Lower lobe of right lung (tissue), 2 donors: Measurements from ENCODE around the gene PIEZO2. TPM values are rescaled to one million over a fixed set of nuclear protein-coding genes. Genes with fewer than 3 reads are reported as not detected.
"Not testable (repeated sequence)": the region's sequence is repeated elsewhere in the genome, so short reads cannot be mapped to it uniquely, and the experiment has no call there.

Experiments used
- ATAC-seq, 2 donors: fragments of 200-7000 bp; cut with Tn5 transposase; one replicate each; pipeline ENCODE4 v1.9.1; 2020 to 2022; ENCODE audit warnings: mild to moderate bottlenecking in 2 of 2, moderate library complexity in 2 of 2
- DNase-seq: peaks from one replicate; pipeline ENCODE4 v3.0.0-alpha.2; 2020
- H3K27ac ChIP-seq: fragments of 200-600 bp; one replicate; pipeline ENCODE4 v1.8.0; 2022
- H3K27me3 ChIP-seq: fragments of 200-600 bp; one replicate; pipeline ENCODE4 v1.8.0; 2022; ENCODE audit warnings: low read depth
- H3K36me3 ChIP-seq: fragments of 200-600 bp; one replicate; pipeline ENCODE4 v1.8.0; 2022; ENCODE audit warnings: mild to moderate bottlenecking
- H3K4me1 ChIP-seq: fragments of 200-600 bp; one replicate; pipeline ENCODE4 v1.8.0; 2022
- H3K4me3 ChIP-seq: fragments of 200-600 bp; one replicate; pipeline ENCODE4 v1.8.0; 2022; ENCODE audit warnings: mild to moderate bottlenecking
- H3K9me3 ChIP-seq: fragments of 200-600 bp; one replicate; pipeline ENCODE4 v1.8.0; 2022
- CTCF ChIP-seq: fragments of 200-600 bp; IDR thresholded peaks from one replicate; pipeline ENCODE4 v1.8.0; 2022; ENCODE audit warnings: antibody characterized with exemption, mild to moderate bottlenecking
- intact Hi-C: fragments of 100-400 bp; cut with DNase I; formaldehyde crosslinking; loops from one replicate; pipeline ENCODE4 v1.11.0; 2022
- total RNA-seq: library from RNA; stranded (reverse); fragmentation: NEBNext Ultra II Directional; extraction: Animal tissue kit (Norgen Biotek cat#: 25700); gene quantifications from one replicate; pipeline ENCODE4 v1.2.1, GENCODE V29; 2021
- donor health status: DM: no; HTN: yes; CAD: no; lungs with severe emphysema.

The PIEZO2 gene
- total RNA-seq, 1 donor from 2014 or later, result 11.1 TPM

GRCh38 chr18:11146238-11146946, 3.0 kb downstream of the PIEZO2 start:
- Histone ChIP-seq H3K27ac (no peak overlapping the region), H3K27me3 (peaks cover 50% of the 10 kb centered on the region), H3K9me3 (no peaks in the 10 kb centered on the region), H3K4me3 (peak overlapping the region; percentile 52), H3K36me3 (no peaks in the 10 kb centered on the region), H3K4me1 (peaks cover 15% of the 10 kb centered on the region)
- TF ChIP-seq CTCF, result no peak
- no peak for ATAC-seq
- intact Hi-C loops, result no loop called here
- DNase-seq, result no peak

- intact Hi-C loops, result no loop called here
- ATAC-seq (no peak), DNase-seq (no peak)
- no peaks in the 10 kb centered on the region for H3K9me3 ChIP-seq
- H3K27ac ChIP-seq, result no peak overlapping the region
- peak overlapping the region; percentile 52 for H3K4me3 ChIP-seq
- TF ChIP-seq CTCF, result no peak
- peaks cover 43% of the 10 kb centered on the region for H3K27me3 ChIP-seq
- H3K36me3 ChIP-seq, result no peaks in the 10 kb centered on the region
- H3K4me1 ChIP-seq, result peaks cover 15% of the 10 kb centered on the region
These were observed 3.8 kb downstream of the PIEZO2 start for GRCh38 chr18:11145413-11146191.

- no peaks in the 10 kb centered on the region for H3K36me3 ChIP-seq
These were observed 12.0 kb downstream of the PIEZO2 start for GRCh38 chr18:11137400-11137799.

DNA sequence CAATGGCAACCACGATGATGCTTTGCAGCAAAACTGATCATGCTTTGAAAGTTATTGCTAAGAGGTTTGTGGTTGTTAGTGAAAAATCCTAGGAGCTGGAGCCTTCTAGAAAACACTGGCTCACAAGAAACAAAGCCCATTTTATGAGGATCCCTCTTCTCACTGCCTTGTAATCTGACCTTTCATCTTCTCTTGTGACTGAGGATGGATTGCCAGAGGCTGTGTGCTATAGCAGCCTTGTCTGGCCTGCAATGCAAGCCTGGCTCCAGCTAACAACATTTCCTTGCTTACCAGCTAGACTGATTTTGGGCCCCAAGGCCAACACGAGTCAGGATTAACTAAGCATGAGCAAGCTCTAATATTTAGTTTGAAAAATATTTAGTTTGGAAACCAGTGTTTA, 13.1 kb downstream of the PIEZO2 start:
- Histone ChIP-seq H3K4me3 (no peak overlapping the region), H3K27me3 (no peaks in the 10 kb centered on the region), H3K4me1 (no peaks in the 10 kb centered on the region), H3K9me3 (no peaks in the 10 kb centered on the region), H3K27ac (no peak overlapping the region), H3K36me3 (no peaks in the 10 kb centered on the region)
- no peak for TF ChIP-seq CTCF
- intact Hi-C loops, result no loop called here
- DNase-seq (no peak), ATAC-seq (no peak)

More at GRCh38 chr18:11137400-11137799, 12.0 kb downstream of the PIEZO2 start:
- Histone ChIP-seq H3K9me3 (no peaks in the 10 kb centered on the region), H3K27ac (no peak overlapping the region), H3K4me1 (no peaks in the 10 kb centered on the region), H3K4me3 (no peak overlapping the region), H3K27me3 (no peaks in the 10 kb centered on the region)
- no peak for ATAC-seq
- no peak for DNase-seq
- intact Hi-C loops, result no loop called here
- no peak for TF ChIP-seq CTCF

- TF ChIP-seq CTCF, result no peak
- no peak overlapping the region for H3K4me3 ChIP-seq
- intact Hi-C loops, result no loop called here
- no peaks in the 10 kb centered on the region for H3K36me3 ChIP-seq
- no peak overlapping the region for H3K27ac ChIP-seq
- no peak for ATAC-seq
- no peak for DNase-seq
- no peaks in the 10 kb centered on the region for H3K27me3 ChIP-seq
- no peaks in the 10 kb centered on the region for H3K4me1 ChIP-seq
- no peaks in the 10 kb centered on the region for H3K9me3 ChIP-seq
These were observed 14.4 kb downstream of the PIEZO2 start for GRCh38 chr18:11134940-11135339.

DNA sequence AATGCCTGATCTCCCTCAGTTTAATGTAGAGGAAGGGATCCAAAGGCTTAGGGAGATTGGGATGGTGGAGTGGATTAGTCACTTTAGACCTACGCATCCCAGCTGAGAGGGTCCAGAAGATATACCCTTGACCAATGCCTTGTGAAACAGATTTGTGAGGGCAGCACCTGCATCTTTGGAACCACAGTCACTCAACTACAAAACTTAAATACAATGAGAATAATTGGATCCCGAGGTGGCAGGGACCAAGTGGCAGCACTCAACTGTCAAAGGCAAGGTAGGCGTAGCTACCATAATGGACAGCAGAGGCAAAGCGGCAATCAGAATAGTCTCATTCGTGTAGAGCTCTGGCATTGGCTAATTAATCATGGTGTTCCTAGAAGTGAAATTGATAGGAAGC, 20.3 kb downstream of the PIEZO2 start:
- DNase-seq, H3K27ac ChIP-seq, ATAC-seq, H3K9me3 ChIP-seq, H3K4me1 ChIP-seq, H3K27me3 ChIP-seq, H3K36me3 ChIP-seq, H3K4me3 ChIP-seq, intact Hi-C loops: not testable (repeated sequence)
